K562 (cell line): Measurements from ENCODE around the gene ANKRD11. TPM values are rescaled to one million over a fixed set of nuclear protein-coding genes. Genes with fewer than 3 reads are reported as not detected.

Source experiments
- C11orf30 ChIP-seq: fragments of 450-650 bp; IDR thresholded peaks from 2 replicates; pipeline ENCODE4 v1.6.1; 2016; ENCODE audit warnings: low read depth, mild to moderate bottlenecking
- CBFA2T3 ChIP-seq: fragments of 450-650 bp; IDR thresholded peaks from 2 replicates; pipeline ENCODE4 v1.6.1; 2017
- CHD4 ChIP-seq: fragments of 200-600 bp; sonication (generic); IDR thresholded peaks from 3 replicates; pipeline ENCODE4 v1.6.1; 2012; ENCODE audit warnings: low read depth, mild to moderate bottlenecking, mixed read lengths, low read length, inconsistent platforms; ENCODE audit not compliant: insufficient read depth, insufficient replicate concordance, poor library complexity, severe bottlenecking
- DNMT1 ChIP-seq: fragments of 450-650 bp; IDR thresholded peaks from 2 replicates; pipeline ENCODE4 v1.6.1; 2016; ENCODE audit warnings: antibody characterized with exemption, mild to moderate bottlenecking
- GATAD2A ChIP-seq: fragments of 450-650 bp; IDR thresholded peaks from 2 replicates; pipeline ENCODE4 v1.6.1; 2017
- HDAC2 ChIP-seq: fragments of 450-650 bp; IDR thresholded peaks from 2 replicates; pipeline ENCODE4 v1.6.1; 2016; ENCODE audit warnings: mild to moderate bottlenecking
- HNRNPUL1 ChIP-seq: fragments of 200-400 bp; formaldehyde crosslinking; IDR thresholded peaks from 2 replicates; pipeline ENCODE4 v1.6.1; 2017; ENCODE audit warnings: low read length
- LEF1 ChIP-seq: fragments of 450-650 bp; IDR thresholded peaks from 2 replicates; pipeline ENCODE4 v1.6.1; 2016; ENCODE audit warnings: mild to moderate bottlenecking
- MEIS2 ChIP-seq: fragments of 450-650 bp; IDR thresholded peaks from 2 replicates; pipeline ENCODE4 v1.6.1; 2014; ENCODE audit warnings: mild to moderate bottlenecking; ENCODE audit not compliant: partially characterized antibody
- NFYB ChIP-seq: IDR thresholded peaks from 2 replicates; pipeline ENCODE4 v1.6.1; 2011; ENCODE audit warnings: mild to moderate bottlenecking, moderate library complexity; ENCODE audit not compliant: insufficient read length; ENCODE audit errors: extremely low read depth
- NR1H2 ChIP-seq: sonication (generic); formaldehyde crosslinking; IDR thresholded peaks from 2 replicates; pipeline ENCODE4 v1.4.0; 2020; ENCODE audit warnings: mild to moderate bottlenecking, missing genetic modification reagents
- PTTG1 ChIP-seq: fragments of 450-650 bp; IDR thresholded peaks from 2 replicates; pipeline ENCODE4 v1.6.1; 2016; ENCODE audit warnings: low read depth, mild to moderate bottlenecking, missing genetic modification characterization, missing compliant biosample characterization
- RBFOX2 ChIP-seq: fragments of 200-400 bp; formaldehyde crosslinking; IDR thresholded peaks from 2 replicates; pipeline ENCODE4 v1.6.1; 2017; ENCODE audit warnings: low read depth, mild to moderate bottlenecking, low read length, moderate library complexity
- RBM25 ChIP-seq: fragments of 200-400 bp; formaldehyde crosslinking; IDR thresholded peaks from 2 replicates; pipeline ENCODE4 v1.6.1; 2018; ENCODE audit warnings: low read length, low read depth, moderate library complexity; ENCODE audit not compliant: severe bottlenecking
- RNF2 ChIP-seq: sonication (generic); IDR thresholded peaks from 2 replicates; pipeline ENCODE4 v1.6.1; 2016
- RUNX1 ChIP-seq: sonication (generic); IDR thresholded peaks from 2 replicates; pipeline ENCODE4 v1.6.1; 2016; ENCODE audit warnings: antibody characterized with exemption, low read depth
- SP1 ChIP-seq: sonication (generic); formaldehyde crosslinking; IDR thresholded peaks from 2 replicates; pipeline ENCODE4 v1.8.1; 2022; ENCODE audit warnings: mild to moderate bottlenecking, missing genetic modification reagents
- SP2 ChIP-seq: IDR thresholded peaks from 2 replicates; pipeline ENCODE4 v1.6.1; 2011; ENCODE audit warnings: mild to moderate bottlenecking, low read depth, low read length, moderate library complexity; ENCODE audit not compliant: poor library complexity, severe bottlenecking; ENCODE audit errors: extremely low read depth
- SREBF1 ChIP-seq: fragments of 150-350 bp; IDR thresholded peaks from 2 replicates; pipeline ENCODE4 v1.6.1; 2014; ENCODE audit warnings: antibody characterized with exemption, low read depth, low read length, borderline replicate concordance
- SRSF3 ChIP-seq: fragments of 200-400 bp; formaldehyde crosslinking; IDR thresholded peaks from 2 replicates; pipeline ENCODE4 v1.6.1; 2016; ENCODE audit warnings: mild to moderate bottlenecking, low read length, moderate library complexity; ENCODE audit not compliant: insufficient read depth
- TGIF2 ChIP-seq: sonication (generic); formaldehyde crosslinking; IDR thresholded peaks from 2 replicates; pipeline ENCODE4 v1.8.1; 2022; ENCODE audit warnings: mild to moderate bottlenecking, missing genetic modification reagents, moderate library complexity
- WHSC1 ChIP-seq: IDR thresholded peaks from one replicate; pipeline ENCODE4 v1.6.1; 2012; ENCODE audit warnings: low read length, control low read depth, inconsistent platforms
- ZNF134 ChIP-seq: fragments of 250-450 bp; sonication (Bioruptor Pico); conservative IDR thresholded peaks from 2 replicates; pipeline ENCODE4 v1.4.0; 2020
- ZNF764 ChIP-seq: fragments of 250-450 bp; sonication (Bioruptor Pico); IDR thresholded peaks from 2 replicates; pipeline ENCODE4 v1.4.0; 2020; ENCODE audit warnings: low read depth, mild to moderate bottlenecking, moderate library complexity
- polyA plus RNA-seq, 8 experiments: library from polyadenylated mRNA; depleted of rRNA in 4 of 8; stranded (reverse) in 5 of 8; unstranded in 3 of 8; fragments of >200 nt; fragmentation: Nextera tagmentation in 2 of 8; fragmentation: Illumina TruSeq in 1 of 8; extraction: Ambion mirVana in 2 of 8; extraction: Trizol in 1 of 8; gene quantifications; 2 replicates each; pipeline versions ENCODE4 v1.2.1 to v1.2.3, GENCODE V29; 2011 to 2014; ENCODE audit warnings: inconsistent platforms in 1 of 8, missing spikeins in 1 of 8
- total RNA-seq, 7 experiments: library from RNA; depleted of rRNA in 6 of 7; stranded (reverse); fragments of >200 nt in 6 of 7; fragmentation: Illumina TruSeq in 2 of 7; extraction: Trizol in 2 of 7; gene quantifications; 2 replicates each; pipeline versions ENCODE4 v1.2.1 to v1.2.3, GENCODE V29; 2011 to 2021; ENCODE audit warnings: low replicate concordance in 1 of 7
- TF ChIP-seq, protein P1 (sequence below): sonication (generic); IDR thresholded peaks from 2 replicates; pipeline ENCODE4 v1.6.1; 2016
- TF ChIP-seq, protein P2 (sequence below), 2 experiments: IDR thresholded peaks; 2 replicates each; pipeline ENCODE4 v1.6.1; 2012; ENCODE audit warnings: improper control_type of control experiment in 2 of 2, low read depth in 2 of 2, low read length in 2 of 2, borderline replicate concordance in 1 of 2

The ANKRD11 gene
- total and polyA plus RNA-seq, 9 of the 15 experiments (the other 6 are each of a cell fraction or from before 2014, with no cell fraction given) = 4.7 to 126 (median 31.7) TPM

DNA sequence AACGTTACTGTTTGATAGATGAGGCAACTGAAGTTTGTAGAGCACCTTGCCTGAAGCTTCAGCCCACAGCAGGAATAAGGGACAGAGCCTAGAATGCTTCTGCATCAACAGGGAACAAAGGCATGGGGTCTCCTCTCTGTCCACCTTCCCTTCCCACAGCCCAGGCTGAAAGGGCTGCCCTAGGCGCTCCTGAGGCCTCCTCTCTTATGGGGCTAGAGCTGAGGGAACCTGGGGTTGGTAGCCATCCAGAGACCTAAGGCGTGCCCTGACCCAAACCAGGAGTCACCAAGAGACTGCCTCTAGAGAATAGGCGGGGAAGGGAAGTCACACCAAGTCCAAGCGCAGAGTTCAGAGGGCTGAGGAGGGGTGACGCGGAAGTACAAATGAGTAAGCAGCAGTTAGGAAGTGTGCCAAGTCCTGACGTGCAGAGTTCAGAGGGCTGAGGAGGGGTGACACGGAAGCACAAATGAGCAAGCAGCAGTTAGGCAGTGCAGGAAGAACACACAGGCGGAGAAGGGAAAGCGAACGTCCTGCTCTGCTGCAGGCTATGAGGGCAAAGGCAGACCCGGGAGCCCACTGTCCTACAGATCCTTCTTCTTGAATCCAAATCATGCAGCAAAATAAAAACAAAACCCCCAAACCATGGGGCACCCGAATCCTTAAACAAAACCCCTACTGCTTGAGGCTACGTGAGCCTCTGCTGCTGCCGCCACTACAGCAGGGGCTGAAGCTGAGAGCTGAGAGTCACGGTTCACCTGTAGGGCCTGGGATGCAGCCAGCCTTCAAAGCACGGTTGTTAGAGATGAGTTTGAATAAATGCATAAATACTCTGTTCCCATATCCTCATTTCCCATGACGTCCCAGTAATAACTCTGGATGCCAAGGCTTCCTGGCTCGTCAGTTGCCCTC is 15.1 kb upstream of the ANKRD11 start (continued):
- TF ChIP-seq ZNF134 (CRISPR knock-in tag) = no peak
- TF ChIP-seq MEIS2 = peak; percentile 58
- no peak for TF ChIP-seq DNMT1
- peak; percentile 66; the same call in 1 of the 2 replicates for TF ChIP-seq SP1 (CRISPR knock-in tag)
- no peak for TF ChIP-seq HNRNPUL1
- no peak for TF ChIP-seq SREBF1
- TF ChIP-seq LEF1 = peak; percentile 25; the same call in 1 of the 2 replicates
- no peak for TF ChIP-seq TGIF2 (CRISPR knock-in tag)
- peak; percentile 17; the same call in 1 of the 2 replicates for TF ChIP-seq HDAC2
- no peak for TF ChIP-seq CHD4
- TF ChIP-seq GATAD2A = no peak
- TF ChIP-seq RBFOX2 = peak; percentile 71
- TF ChIP-seq SP2 = no peak
- TF ChIP-seq PTTG1 (tag) = 0 out of 2 replicates have a peak, but pooled peaks have one; percentile 36
- no peak for TF ChIP-seq RUNX1
- TF ChIP-seq ZNF764 (CRISPR knock-in tag) = no peak
- TF ChIP-seq RNF2 = no peak; the same call in 1 of the 2 replicates
- no peak for TF ChIP-seq WHSC1
- TF ChIP-seq, protein P1, sequence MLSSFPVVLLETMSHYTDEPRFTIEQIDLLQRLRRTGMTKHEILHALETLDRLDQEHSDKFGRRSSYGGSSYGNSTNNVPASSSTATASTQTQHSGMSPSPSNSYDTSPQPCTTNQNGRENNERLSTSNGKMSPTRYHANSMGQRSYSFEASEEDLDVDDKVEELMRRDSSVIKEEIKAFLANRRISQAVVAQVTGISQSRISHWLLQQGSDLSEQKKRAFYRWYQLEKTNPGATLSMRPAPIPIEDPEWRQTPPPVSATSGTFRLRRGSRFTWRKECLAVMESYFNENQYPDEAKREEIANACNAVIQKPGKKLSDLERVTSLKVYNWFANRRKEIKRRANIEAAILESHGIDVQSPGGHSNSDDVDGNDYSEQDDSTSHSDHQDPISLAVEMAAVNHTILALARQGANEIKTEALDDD = peak; percentile 90
- TF ChIP-seq, protein P2, sequence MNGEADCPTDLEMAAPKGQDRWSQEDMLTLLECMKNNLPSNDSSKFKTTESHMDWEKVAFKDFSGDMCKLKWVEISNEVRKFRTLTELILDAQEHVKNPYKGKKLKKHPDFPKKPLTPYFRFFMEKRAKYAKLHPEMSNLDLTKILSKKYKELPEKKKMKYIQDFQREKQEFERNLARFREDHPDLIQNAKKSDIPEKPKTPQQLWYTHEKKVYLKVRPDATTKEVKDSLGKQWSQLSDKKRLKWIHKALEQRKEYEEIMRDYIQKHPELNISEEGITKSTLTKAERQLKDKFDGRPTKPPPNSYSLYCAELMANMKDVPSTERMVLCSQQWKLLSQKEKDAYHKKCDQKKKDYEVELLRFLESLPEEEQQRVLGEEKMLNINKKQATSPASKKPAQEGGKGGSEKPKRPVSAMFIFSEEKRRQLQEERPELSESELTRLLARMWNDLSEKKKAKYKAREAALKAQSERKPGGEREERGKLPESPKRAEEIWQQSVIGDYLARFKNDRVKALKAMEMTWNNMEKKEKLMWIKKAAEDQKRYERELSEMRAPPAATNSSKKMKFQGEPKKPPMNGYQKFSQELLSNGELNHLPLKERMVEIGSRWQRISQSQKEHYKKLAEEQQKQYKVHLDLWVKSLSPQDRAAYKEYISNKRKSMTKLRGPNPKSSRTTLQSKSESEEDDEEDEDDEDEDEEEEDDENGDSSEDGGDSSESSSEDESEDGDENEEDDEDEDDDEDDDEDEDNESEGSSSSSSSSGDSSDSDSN (IDR thresholded peaks at IDR 0.05; ENCODE audit: borderline replicate concordance in 1 of 2, low read depth in 2 of 2, low read length in 2 of 2) = 0 out of 4 replicates have a peak, but pooled peaks have one; percentile 35 to 50
- TF ChIP-seq NFYB = no peak
- TF ChIP-seq SRSF3 = no peak
- no peak for TF ChIP-seq CBFA2T3
- no peak for TF ChIP-seq NR1H2 (CRISPR knock-in tag)
- no peak for TF ChIP-seq RBM25
- TF ChIP-seq C11orf30 = peak; percentile 79
